ENCODE measurements around the gene PLEKHG4.

DNA sequence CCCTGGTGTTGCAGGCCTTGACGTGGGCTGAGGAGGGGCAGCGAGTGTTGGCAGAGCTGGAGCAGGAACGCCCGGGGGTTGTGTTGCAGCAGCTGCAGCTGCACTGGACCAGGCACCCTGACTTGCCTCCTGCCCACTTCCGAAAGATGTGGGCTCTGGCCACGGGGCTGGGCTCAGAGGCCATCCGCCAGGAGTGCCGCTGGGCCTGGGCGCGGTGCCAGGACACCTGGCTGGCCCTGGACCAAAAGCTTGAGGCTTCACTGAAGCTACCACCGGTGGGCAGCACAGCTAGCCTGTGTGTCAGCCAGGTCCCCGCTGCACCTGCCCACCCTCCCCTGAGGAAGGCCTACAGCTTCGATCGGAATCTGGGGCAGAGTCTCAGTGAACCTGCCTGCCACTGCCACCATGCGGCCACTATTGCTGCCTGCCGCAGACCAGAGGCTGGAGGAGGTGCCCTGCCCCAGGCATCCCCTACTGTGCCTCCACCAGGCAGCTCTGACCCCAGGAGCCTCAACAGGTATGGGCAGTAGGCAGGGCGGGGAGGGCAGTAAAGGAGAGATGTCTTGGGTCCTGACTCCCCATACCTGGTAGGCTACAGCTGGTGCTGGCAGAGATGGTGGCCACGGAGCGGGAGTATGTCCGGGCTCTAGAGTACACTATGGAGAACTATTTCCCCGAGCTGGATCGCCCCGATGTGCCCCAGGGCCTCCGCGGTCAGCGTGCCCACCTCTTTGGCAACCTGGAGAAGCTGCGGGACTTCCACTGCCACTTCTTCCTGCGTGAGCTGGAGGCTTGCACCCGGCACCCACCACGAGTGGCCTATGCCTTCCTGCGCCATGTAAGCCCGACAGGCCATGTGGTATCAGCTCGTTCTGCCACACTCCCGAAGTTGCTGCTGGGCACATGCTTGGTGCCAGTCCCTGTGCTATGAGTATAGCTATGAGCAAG is 5.6 kb downstream of the PLEKHG4 start:
- TF ChIP-seq POLR2A (IDR thresholded peaks at IDR 0.05; ENCODE audit: low read length) (no peak), GATA1 (IDR thresholded peaks at IDR 0.05; ENCODE audit: low read depth, low read length) (no peak)
